IPS-18a (cell line): Measurements from ENCODE around the gene NDUFA7.
"Not testable (repeated sequence)": the region's sequence is repeated elsewhere in the genome, so short reads cannot be mapped to it uniquely, and the experiment has no call there.

Experiments used
- H3K27ac ChIP-seq: one replicate; pipeline ENCODE4 v1.5.1; 2013; ENCODE audit warnings: low read length
- H3K27me3 ChIP-seq: one replicate; pipeline ENCODE4 v1.6.1; 2013; ENCODE audit warnings: mild to moderate bottlenecking, low read length; ENCODE audit not compliant: control insufficient read depth, insufficient read depth
- H3K36me3 ChIP-seq: one replicate; pipeline ENCODE4 v1.6.1; 2013; ENCODE audit warnings: low read depth, low read length; ENCODE audit not compliant: control insufficient read depth
- H3K4me1 ChIP-seq: one replicate; pipeline ENCODE4 v1.6.1; 2013; ENCODE audit warnings: low read depth, low read length; ENCODE audit not compliant: control insufficient read depth
- H3K4me3 ChIP-seq: one replicate; pipeline ENCODE4 v1.5.1; 2013; ENCODE audit warnings: low read length
- H3K9ac ChIP-seq: one replicate; pipeline ENCODE4 v1.6.1; 2013; ENCODE audit warnings: mild to moderate bottlenecking, low read length, moderate library complexity
- H3K9me3 ChIP-seq: one replicate; pipeline ENCODE4 v1.6.1; 2013; ENCODE audit warnings: low read depth, low read length; ENCODE audit not compliant: control insufficient read depth

Gene NDUFA7

DNA sequence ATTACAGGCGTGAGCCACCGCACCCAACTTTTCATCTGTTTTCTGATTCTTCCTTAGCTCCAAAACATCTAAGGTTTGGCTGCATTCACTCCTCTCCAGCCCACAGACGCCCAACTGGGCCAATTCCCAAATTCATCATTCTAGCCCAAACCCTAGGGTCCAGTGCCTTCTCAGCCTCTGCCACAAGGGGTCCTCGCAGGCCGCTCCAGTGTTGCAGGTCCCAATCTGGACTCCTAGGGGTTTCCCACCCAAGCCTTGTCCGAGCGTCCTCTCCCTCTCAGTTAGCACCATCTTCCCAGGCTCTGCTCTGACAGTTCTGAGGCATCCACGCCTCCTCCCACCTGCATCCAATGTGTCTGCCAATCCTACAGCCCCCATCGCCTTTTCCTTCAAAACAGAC is 29.8 kb downstream of the NDUFA7 start:
- H3K36me3 ChIP-seq, H3K27me3 ChIP-seq, H3K9me3 ChIP-seq, H3K27ac ChIP-seq, H3K9ac ChIP-seq, H3K4me3 ChIP-seq, H3K4me1 ChIP-seq: not testable (repeated sequence)

DNA sequence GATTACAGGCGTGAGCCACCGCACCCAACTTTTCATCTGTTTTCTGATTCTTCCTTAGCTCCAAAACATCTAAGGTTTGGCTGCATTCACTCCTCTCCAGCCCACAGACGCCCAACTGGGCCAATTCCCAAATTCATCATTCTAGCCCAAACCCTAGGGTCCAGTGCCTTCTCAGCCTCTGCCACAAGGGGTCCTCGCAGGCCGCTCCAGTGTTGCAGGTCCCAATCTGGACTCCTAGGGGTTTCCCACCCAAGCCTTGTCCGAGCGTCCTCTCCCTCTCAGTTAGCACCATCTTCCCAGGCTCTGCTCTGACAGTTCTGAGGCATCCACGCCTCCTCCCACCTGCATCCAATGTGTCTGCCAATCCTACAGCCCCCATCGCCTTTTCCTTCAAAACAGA is 44.7 kb downstream of the NDUFA7 start:
- H3K27ac ChIP-seq, H3K4me1 ChIP-seq, H3K9me3 ChIP-seq, H3K9ac ChIP-seq, H3K4me3 ChIP-seq, H3K27me3 ChIP-seq, H3K36me3 ChIP-seq: not testable (repeated sequence)

DNA sequence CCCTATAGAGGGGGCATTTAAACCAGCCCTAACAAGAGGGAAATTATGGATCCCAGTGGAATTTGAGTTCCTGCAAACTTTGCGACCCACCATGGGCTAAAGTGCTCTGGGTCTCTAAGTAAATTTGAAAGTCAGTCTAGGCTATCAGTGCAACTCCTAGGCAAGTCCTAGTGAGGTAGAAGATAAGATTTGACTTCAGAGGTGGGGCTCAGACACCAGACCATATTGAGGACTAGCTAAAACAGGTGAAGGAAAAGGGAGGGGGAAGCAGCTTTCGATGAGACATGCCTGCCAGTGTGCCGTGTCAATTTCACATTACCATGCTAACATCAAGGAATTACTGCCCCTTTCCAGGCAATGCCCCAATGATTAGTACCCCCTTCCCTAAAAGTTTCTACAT is 51.5 kb downstream of the NDUFA7 start:
- Histone ChIP-seq H3K27ac (no peak overlapping the region), H3K36me3 (no peaks in the 10 kb centered on the region), H3K4me3 (no peak overlapping the region), H3K4me1 (no peaks in the 10 kb centered on the region), H3K9me3 (no peaks in the 10 kb centered on the region), H3K9ac (no peak overlapping the region), H3K27me3 (no peaks in the 10 kb centered on the region)

DNA sequence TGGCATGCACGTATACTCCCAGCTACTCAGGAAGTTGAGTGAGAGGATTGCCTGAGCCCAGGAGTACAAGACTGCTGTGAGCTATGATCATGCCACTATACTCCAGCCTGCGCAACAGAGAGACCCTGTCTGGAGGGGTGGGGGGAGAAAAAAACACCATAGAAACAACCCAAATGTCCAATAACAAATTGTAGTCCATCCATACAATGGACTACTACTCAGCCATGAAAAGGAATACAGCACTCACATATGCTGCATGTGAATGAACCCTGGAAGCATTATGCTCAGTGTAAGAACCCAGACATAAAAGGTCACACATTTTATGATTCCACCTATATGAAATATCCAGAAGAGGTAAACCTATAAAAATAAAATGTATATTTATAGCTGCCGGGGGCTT is 55.3 kb downstream of the NDUFA7 start:
- Histone ChIP-seq H3K4me3 (no peak overlapping the region), H3K9me3 (no peaks in the 10 kb centered on the region), H3K27ac (no peak overlapping the region), H3K9ac (no peak overlapping the region), H3K36me3 (no peaks in the 10 kb centered on the region), H3K4me1 (no peaks in the 10 kb centered on the region), H3K27me3 (no peaks in the 10 kb centered on the region)

DNA sequence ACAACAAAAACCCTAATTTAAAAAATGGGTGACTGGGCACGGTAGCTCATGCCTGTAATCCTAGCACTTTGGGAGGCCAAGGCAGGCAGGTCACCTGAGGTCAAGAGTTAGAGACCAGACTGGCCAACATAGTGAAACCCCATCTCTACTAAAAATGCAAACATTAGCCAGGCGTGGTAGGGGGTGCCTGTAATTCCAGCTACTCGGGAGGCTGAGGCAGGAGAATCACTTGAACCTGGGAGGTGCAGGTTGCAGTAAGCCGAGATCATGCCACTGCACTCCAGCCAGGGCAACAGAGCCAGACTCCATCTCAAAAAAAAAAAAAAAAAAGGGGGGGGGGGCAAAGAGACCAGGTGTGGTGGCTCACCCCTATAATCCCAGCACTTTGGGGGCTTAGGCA is 56.9 kb downstream of the NDUFA7 start:
- not testable (repeated sequence) for H3K4me1 ChIP-seq, H3K4me3 ChIP-seq, H3K9ac ChIP-seq, H3K27ac ChIP-seq, H3K9me3 ChIP-seq, H3K36me3 ChIP-seq, H3K27me3 ChIP-seq

DNA sequence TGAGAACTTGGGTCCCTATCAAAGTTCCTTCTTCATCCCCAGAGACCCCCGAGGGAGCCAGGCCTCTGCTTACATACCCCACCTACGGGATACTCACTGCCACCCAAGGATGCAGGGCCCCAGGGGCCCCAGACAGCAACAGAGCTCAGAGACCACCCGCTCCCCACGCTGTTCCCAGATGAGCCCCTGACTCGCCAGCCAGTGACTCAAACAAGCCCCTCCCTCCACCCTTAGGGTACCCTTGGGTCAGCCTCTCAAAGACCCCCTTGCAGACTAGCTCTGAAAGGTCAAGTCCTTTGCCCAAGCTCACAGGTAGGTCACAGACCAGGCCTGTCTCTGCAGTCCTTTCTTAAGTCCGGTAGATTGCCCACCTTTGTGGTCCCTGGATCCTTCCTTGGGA is 58.7 kb downstream of the NDUFA7 start:
- no peak overlapping the region for H3K9ac ChIP-seq
- H3K4me3 ChIP-seq = no peak overlapping the region
- H3K27ac ChIP-seq = no peak overlapping the region
- H3K36me3 ChIP-seq = peaks cover 7% of the 10 kb centered on the region
- H3K4me1 ChIP-seq = no peaks in the 10 kb centered on the region
- no peaks in the 10 kb centered on the region for H3K27me3 ChIP-seq
- no peaks in the 10 kb centered on the region for H3K9me3 ChIP-seq

DNA sequence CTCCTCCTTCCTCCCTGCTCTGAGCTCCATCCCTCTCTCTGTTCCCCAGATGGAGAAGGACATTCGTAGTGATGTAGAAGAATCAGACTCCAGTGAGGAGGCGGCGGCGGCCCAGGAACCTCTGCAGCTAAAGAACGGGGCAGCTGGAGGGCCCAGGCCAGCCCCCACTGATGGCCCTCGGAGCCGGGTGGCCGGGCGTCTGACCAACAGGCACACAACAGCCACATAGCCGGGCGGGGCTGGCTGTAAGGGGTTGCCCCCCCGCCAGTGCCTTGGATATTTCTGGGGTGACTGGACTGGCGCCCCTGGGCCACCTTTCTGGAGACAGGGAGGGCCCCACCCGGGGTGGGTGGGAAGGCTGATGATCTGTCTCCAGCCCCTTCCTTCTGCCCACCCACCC is 59.3 kb downstream of the NDUFA7 start:
- Histone ChIP-seq H3K27me3 (no peaks in the 10 kb centered on the region), H3K4me3 (no peak overlapping the region), H3K36me3 (peaks cover 7% of the 10 kb centered on the region), H3K9ac (no peak overlapping the region), H3K27ac (no peak overlapping the region), H3K9me3 (no peaks in the 10 kb centered on the region), H3K4me1 (no peaks in the 10 kb centered on the region)

DNA sequence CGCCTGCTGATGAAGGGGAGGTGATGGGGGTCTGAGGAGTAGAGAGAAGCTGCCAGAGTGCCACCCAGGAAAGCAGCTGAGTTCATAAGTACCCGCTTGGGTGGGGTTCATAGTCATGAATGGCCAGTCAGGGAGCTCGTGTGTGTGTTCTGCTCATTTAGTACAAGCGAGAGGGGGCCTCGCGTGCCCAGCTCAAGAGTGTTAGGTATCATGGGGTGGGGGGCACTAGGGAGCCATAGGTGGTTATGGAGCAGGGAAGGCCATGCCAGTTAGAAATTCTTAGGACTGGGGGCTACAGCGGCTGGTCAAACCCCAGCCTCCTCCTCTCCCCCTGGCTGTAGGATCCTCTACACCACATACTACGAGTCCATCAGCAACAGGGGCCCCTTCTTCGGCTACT is 59.8 kb downstream of the NDUFA7 start:
- Histone ChIP-seq H3K9me3 (no peaks in the 10 kb centered on the region), H3K36me3 (peaks cover 9% of the 10 kb centered on the region), H3K4me3 (no peak overlapping the region), H3K4me1 (no peaks in the 10 kb centered on the region), H3K27me3 (no peaks in the 10 kb centered on the region), H3K9ac (no peak overlapping the region), H3K27ac (no peak overlapping the region)
